ENCODE results near the gene BSCL2. TPM values are rescaled to one million over a fixed set of nuclear protein-coding genes. Genes with fewer than 3 reads are reported as not detected.

The BSCL2 gene
- total and polyA plus RNA-seq, 2 of the 13 experiments (the other 11 are each of a cell fraction or from before 2014, with no cell fraction given): 19.5 to 21.1 TPM

- TF ChIP-seq CCDC6 (CRISPR knock-in tag; IDR thresholded peaks at IDR 0.05) (peak; percentile 97), KDM4B (CRISPR knock-in tag; IDR thresholded peaks at IDR 0.05) (peak; percentile 73; the same call in 1 of the 2 replicates), CC2D1A (CRISPR knock-in tag; IDR thresholded peaks at IDR 0.05) (no peak), ZMYM2 (CRISPR knock-in tag; IDR thresholded peaks at IDR 0.05) (no peak), ZNF75D (CRISPR knock-in tag; IDR thresholded peaks at IDR 0.05; ENCODE audit: borderline replicate concordance) (no peak), ZNF770 (CRISPR knock-in tag; IDR thresholded peaks at IDR 0.05) (peak; percentile 63; the same call in 1 of the 2 replicates), ZHX2 (IDR thresholded peaks at IDR 0.05; ENCODE audit: low read depth) (no peak), ZHX2 (CRISPR knock-in tag; IDR thresholded peaks at IDR 0.05; ENCODE audit: borderline replicate concordance) (peak; percentile 83; the same call in 1 of the 2 replicates), DZIP1 (CRISPR knock-in tag; IDR thresholded peaks at IDR 0.05) (peak; percentile 95), TERF1 (CRISPR knock-in tag; IDR thresholded peaks at IDR 0.05) (peak; percentile 91)
These were observed 20.1 kb upstream of the BSCL2 start, which contains the start of gene HNRNPUL2 (continued) for GRCh38 chr11:62727165-62727871.

Data from HepG2 (cell line).